Endothelial cell of umbilical vein (primary cell): ENCODE data around the gene APOH. TPM values are rescaled to one million over a fixed set of nuclear protein-coding genes. Genes with fewer than 3 reads are reported as not detected.
A peak's percentile ranks its signal among the peaks of the same experiment; 100 is the strongest.

Experiments
- BruUV-seq: library from RNA; stranded (reverse); fragments of 400-500 nt; replicated peaks from 2 replicates; lab custom pipeline; 2021; lab: Mats Ljungman, UMichigan
- CTCF ChIA-PET: fragments of 300-600, 350-600 bp; sonication (Branson Sonifier 250); formaldehyde crosslinking; loops from one replicate; lab custom pipeline; 2021; ENCODE audit warnings: antibody characterized with exemption, inconsistent platforms; lab: Charles Lee
- POLR2A ChIA-PET: fragments of 300-600, 350-600 bp; sonication (Branson Sonifier 250); formaldehyde crosslinking; loops from one replicate; lab custom pipeline; 2021; ENCODE audit warnings: antibody characterized with exemption, inconsistent platforms; lab: Charles Lee
- DNase-seq: peaks from one replicate; pipeline ENCODE4 v3.0.0-alpha.2; 2011; ENCODE audit warnings: low read depth, low spot score
- FAIRE-seq: peaks from 2 replicates; lab custom pipeline; 2011; peaks lifted over from hg19 to GRCh38; lab: Jason Lieb, UNC
- H2AFZ ChIP-seq: 2 replicates; pipeline ENCODE4 v1.6.0; 2012; ENCODE audit warnings: low read depth, low read length, control low read depth, inconsistent platforms
- H3K27ac ChIP-seq: 2 replicates; pipeline ENCODE4 v1.5.1; 2011; ENCODE audit warnings: low read depth, mild to moderate bottlenecking, control low read depth, low read length, moderate library complexity; ENCODE audit not compliant: insufficient read depth
- H3K27me3 ChIP-seq, 2 experiments: 2 replicates each; pipeline versions ENCODE4 v1.6.0 to v1.6.1; 2011; ENCODE audit warnings: low read length in 2 of 2, mixed read lengths in 1 of 2; ENCODE audit not compliant: control insufficient read depth in 2 of 2, insufficient read depth in 2 of 2
- H3K36me3 ChIP-seq, 2 experiments: 2 replicates in 1 of 2; 3 replicates in 1 of 2; pipeline ENCODE4 v1.5.1; 2011; ENCODE audit warnings: low read length in 2 of 2, mild to moderate bottlenecking in 1 of 2, moderate library complexity in 1 of 2; ENCODE audit not compliant: control insufficient read depth in 2 of 2, insufficient read depth in 2 of 2; ENCODE audit errors: extremely low read depth in 1 of 2
- H3K4me1 ChIP-seq: 3 replicates; pipeline ENCODE4 v1.5.1; 2011; ENCODE audit warnings: mild to moderate bottlenecking, low read length; ENCODE audit not compliant: control insufficient read depth, insufficient read depth; ENCODE audit errors: extremely low read depth
- H3K4me2 ChIP-seq: 2 replicates; pipeline ENCODE4 v1.6.1; 2011; ENCODE audit warnings: low read length, control low read depth, mixed read lengths; ENCODE audit not compliant: insufficient read depth
- H3K4me3 ChIP-seq, 3 experiments: fragments of 200-600 bp in 1 of 3; sonication (generic), shearing (Covaris generic) in 1 of 3; replicated peaks in 1 of 3; 2 replicates each; pipeline ENCODE4 v1.5.1; 2011 to 2016; ENCODE audit warnings: control low read depth in 3 of 3, low read length in 3 of 3, mild to moderate bottlenecking in 2 of 3, inconsistent platforms in 1 of 3, low read depth in 1 of 3, moderate library complexity in 1 of 3; ENCODE audit not compliant: insufficient read depth in 1 of 3
- H3K79me2 ChIP-seq: 2 replicates; pipeline ENCODE4 v1.6.0; 2012; ENCODE audit warnings: low read length, inconsistent platforms; ENCODE audit not compliant: control insufficient read depth, insufficient read depth
- H3K9ac ChIP-seq: replicated peaks from 2 replicates; pipeline ENCODE3; 2011; ENCODE audit warnings: low read length, control low read depth; ENCODE audit not compliant: insufficient read depth; ENCODE audit errors: extremely low read depth
- H3K9me1 ChIP-seq: replicated peaks from 3 replicates; pipeline ENCODE4 v1.6.0; 2011; ENCODE audit warnings: mild to moderate bottlenecking, low read length; ENCODE audit not compliant: control insufficient read depth, insufficient read depth; ENCODE audit errors: extremely low read depth
- H3K9me3 ChIP-seq: replicated peaks from 2 replicates; pipeline ENCODE4 v1.5.1; 2012; ENCODE audit warnings: low read length, inconsistent platforms; ENCODE audit not compliant: control insufficient read depth, insufficient read depth
- H4K20me1 ChIP-seq: replicated peaks from 2 replicates; pipeline ENCODE3; 2011; ENCODE audit warnings: mild to moderate bottlenecking, low read length; ENCODE audit not compliant: control insufficient read depth, insufficient read depth; ENCODE audit errors: extremely low read depth
- CTCF ChIP-seq, 2 donors: IDR thresholded peaks; 1 replicate in 1 of 2; 2 replicates in 1 of 2; pipeline ENCODE4 v1.5.1; 2011; ENCODE audit warnings: low read length in 2 of 2, mild to moderate bottlenecking in 2 of 2, moderate library complexity in 2 of 2, control low read depth in 1 of 2, inconsistent platforms in 1 of 2, low read depth in 1 of 2; ENCODE audit not compliant: insufficient read depth in 1 of 2; ENCODE audit errors: extremely low read depth in 1 of 2
- EZH2 ChIP-seq: IDR thresholded peaks from 2 replicates; pipeline ENCODE4 v1.6.1; 2012; ENCODE audit warnings: borderline replicate concordance, low read depth, mild to moderate bottlenecking, moderate library complexity, low read length, inconsistent platforms; ENCODE audit not compliant: severe bottlenecking
- FOS ChIP-seq: IDR thresholded peaks from 2 replicates; pipeline ENCODE4 v1.6.1; 2011; ENCODE audit warnings: mild to moderate bottlenecking, low read length, moderate library complexity, borderline replicate concordance; ENCODE audit not compliant: insufficient read depth
- GATA2 ChIP-seq: IDR thresholded peaks from 2 replicates; pipeline ENCODE4 v1.7.0; 2011; ENCODE audit warnings: low read depth, mild to moderate bottlenecking, moderate library complexity, mixed read lengths, low read length; ENCODE audit not compliant: insufficient read length, insufficient read depth
- JUN ChIP-seq: IDR thresholded peaks from 2 replicates; pipeline ENCODE4 v1.6.1; 2011; ENCODE audit warnings: borderline replicate concordance, low read depth; ENCODE audit not compliant: insufficient read length, insufficient read depth
- MAX ChIP-seq: IDR thresholded peaks from 2 replicates; pipeline ENCODE4 v1.6.1; 2011; ENCODE audit not compliant: insufficient read depth, insufficient read length
- MYC ChIP-seq: IDR thresholded peaks from one replicate; pipeline ENCODE4 v1.6.1; 2011; ENCODE audit warnings: mild to moderate bottlenecking, low read depth, low read length
- POLR2A ChIP-seq: IDR thresholded peaks from 2 replicates; pipeline ENCODE4 v1.6.1; 2012; ENCODE audit warnings: low read depth, mild to moderate bottlenecking, control low read depth, low read length
- POLR2AphosphoS5 ChIP-seq: IDR thresholded peaks from 2 replicates; pipeline ENCODE4 v1.6.1; 2012; ENCODE audit warnings: low read depth, mild to moderate bottlenecking, control low read depth, low read length, moderate library complexity; ENCODE audit not compliant: insufficient read depth
- dilution Hi-C: fragments of 300-500 bp; cut with MboI; formaldehyde crosslinking; loops from one replicate; pipeline ENCODE4 v1.15.0; 2019; ENCODE audit warnings: low sequenced_read_pairs; ENCODE audit not compliant: extremely low pct_ligation_motif_present
- intact Hi-C: fragments of 100-400 bp; cut with micrococcal nuclease; formaldehyde crosslinking; loops from one replicate; pipeline ENCODE4 v1.10.0; 2022
- polyA plus RNA-seq, 4 experiments: library from polyadenylated mRNA; depleted of rRNA in 3 of 4; stranded (reverse) in 3 of 4; unstranded in 1 of 4; fragments of >200 nt; gene quantifications; 2 replicates each; pipeline versions ENCODE4 v1.2.1 to v1.2.3, GENCODE V29; 2011 to 2012; ENCODE audit warnings: missing spikeins in 1 of 4
- total RNA-seq: library from RNA; stranded (reverse); gene quantifications from 2 replicates; pipeline ENCODE4 v1.2.3, GENCODE V29; 2021

Gene APOH
- total and polyA plus RNA-seq, 2 donors (not counting 3 experiments of a cell fraction or from before 2014, with no cell fraction given): not detected

GRCh38 chr17:66200685-66201092 lies 28.5 kb downstream of the APOH start:
- no peak overlapping the region for H3K4me3 ChIP-seq
- FAIRE-seq (peak; percentile 79), DNase-seq (peak; percentile 79)
- H3K4me2 ChIP-seq: no peak overlapping the region
- H3K27ac ChIP-seq: no peak overlapping the region
- H3K27me3 ChIP-seq: no peaks in the 10 kb centered on the region
- no peaks in the 10 kb centered on the region for H3K79me2 ChIP-seq
- ChIA-PET CTCF (interaction anchor here (0.7 to 5.2 kb wide), 18 partner anchors 8 to 969 kb away, joined by 3 to 55 read pairs (median 4); no protein-coding TSS in a partner anchor), POLR2A (no interaction called here)
- no peaks in the 10 kb centered on the region for H3K9me3 ChIP-seq
- no peaks in the 10 kb centered on the region for H3K36me3 ChIP-seq
- no peak overlapping the region for H2AFZ ChIP-seq
- TF ChIP-seq POLR2AphosphoS5 (no peak), POLR2A (no peak), MYC (peak; percentile 97), JUN (no peak), EZH2 (no peak), MAX (peak; percentile 81), GATA2 (no peak), FOS (no peak), CTCF (IDR thresholded peaks at IDR 0.05; ENCODE audit: extremely low read depth in 1 of 2, insufficient read depth in 1 of 2, low read depth in 1 of 2, low read length in 2 of 2) (peak; percentile 67 to 70)
- intact Hi-C loops: loop anchor here (1.0 kb wide), 5 partner anchors 55 to 706 kb away; no protein-coding TSS in a partner anchor
- no TSS peak for BruUV-seq
- dilution Hi-C loops: no loop called here
- H3K9ac ChIP-seq: no peak overlapping the region
- no peaks in the 10 kb centered on the region for H3K4me1 ChIP-seq
- no peaks in the 10 kb centered on the region for H4K20me1 ChIP-seq
- no peaks in the 10 kb centered on the region for H3K9me1 ChIP-seq
